Left lobe of liver (tissue), 2 donors: ENCODE results near the gene RGMA. TPM values are rescaled to one million over a fixed set of nuclear protein-coding genes. Genes with fewer than 3 reads are reported as not detected.
"Not testable (repeated sequence)": the region's sequence is repeated elsewhere in the genome, so short reads cannot be mapped to it uniquely, and the experiment has no call there.

Source experiments
- ATAC-seq: fragments of 200-7000 bp; cut with Tn5 transposase; one replicate; pipeline ENCODE4 v1.9.1; 2020; ENCODE audit warnings: mild to moderate bottlenecking, moderate library complexity
- DNase-seq: peaks from one replicate; pipeline ENCODE4 v3.0.0-alpha.2; 2020; ENCODE audit warnings: low spot score
- total RNA-seq: library from RNA; stranded (reverse); gene quantifications from one replicate; pipeline ENCODE4 v1.2.1, GENCODE V29; 2021
- donor health status: DM: no; HTN: no; CAD: no; lungs with moderate emphysema.
- donor health status: DM: no; HTN: yes; CAD: no.

Gene RGMA
- total RNA-seq, 1 donor from 2014 or later, result 0.33 TPM

- DNase-seq (no peak), ATAC-seq (no peak)
These were observed 21.3 kb downstream of the RGMA start for GRCh38 chr15:93067649-93068085.

DNA sequence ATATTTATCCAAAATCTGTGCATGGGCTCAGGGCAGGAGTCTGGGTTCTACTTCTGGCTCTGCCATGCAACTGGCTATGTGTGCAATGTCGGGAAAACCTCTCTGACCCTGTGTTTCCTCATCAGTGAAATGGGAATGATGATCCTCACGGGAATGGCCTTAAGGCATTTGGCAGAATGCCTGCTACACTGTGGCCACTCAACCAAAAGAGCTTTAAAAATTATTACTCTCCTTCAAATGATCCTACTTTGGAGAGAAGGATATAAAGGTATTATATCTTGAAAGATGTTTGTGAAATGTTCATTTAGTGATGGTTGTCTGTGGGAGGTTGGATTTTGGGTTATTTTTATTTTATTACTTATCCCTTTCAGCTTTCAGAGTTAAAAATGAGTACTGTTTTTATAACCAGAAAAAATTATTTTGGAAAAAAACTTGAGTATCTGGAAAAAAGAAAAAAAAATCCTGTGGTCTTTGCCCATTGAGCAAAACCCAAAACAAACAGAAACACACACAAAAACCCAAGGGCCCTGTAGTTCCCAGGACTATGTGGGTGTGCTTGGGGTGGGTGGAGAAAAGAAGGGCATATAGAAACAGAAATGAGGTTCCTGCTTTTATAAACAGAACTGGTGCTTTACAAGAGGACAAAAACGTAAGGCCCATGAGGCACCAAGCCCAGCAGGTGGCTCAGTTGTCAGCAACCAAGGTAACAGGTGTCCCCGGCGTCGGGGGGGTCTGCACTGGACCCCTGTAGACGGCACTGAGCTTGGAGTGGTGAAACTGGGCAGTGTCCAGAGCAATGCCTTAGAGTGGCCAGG is 22.0 kb downstream of the RGMA start:
- ATAC-seq, result no peak
- DNase-seq, result no peak

- DNase-seq, result no peak
These were observed 22.8 kb downstream of the RGMA start for GRCh38 chr15:93066224-93066681.

GRCh38 chr15:93065641-93066045 is 23.4 kb downstream of the RGMA start:
- no peak for ATAC-seq
- DNase-seq, result no peak

More at GRCh38 chr15:93066224-93066681, 22.8 kb downstream of the RGMA start:
- no peak for ATAC-seq

DNA sequence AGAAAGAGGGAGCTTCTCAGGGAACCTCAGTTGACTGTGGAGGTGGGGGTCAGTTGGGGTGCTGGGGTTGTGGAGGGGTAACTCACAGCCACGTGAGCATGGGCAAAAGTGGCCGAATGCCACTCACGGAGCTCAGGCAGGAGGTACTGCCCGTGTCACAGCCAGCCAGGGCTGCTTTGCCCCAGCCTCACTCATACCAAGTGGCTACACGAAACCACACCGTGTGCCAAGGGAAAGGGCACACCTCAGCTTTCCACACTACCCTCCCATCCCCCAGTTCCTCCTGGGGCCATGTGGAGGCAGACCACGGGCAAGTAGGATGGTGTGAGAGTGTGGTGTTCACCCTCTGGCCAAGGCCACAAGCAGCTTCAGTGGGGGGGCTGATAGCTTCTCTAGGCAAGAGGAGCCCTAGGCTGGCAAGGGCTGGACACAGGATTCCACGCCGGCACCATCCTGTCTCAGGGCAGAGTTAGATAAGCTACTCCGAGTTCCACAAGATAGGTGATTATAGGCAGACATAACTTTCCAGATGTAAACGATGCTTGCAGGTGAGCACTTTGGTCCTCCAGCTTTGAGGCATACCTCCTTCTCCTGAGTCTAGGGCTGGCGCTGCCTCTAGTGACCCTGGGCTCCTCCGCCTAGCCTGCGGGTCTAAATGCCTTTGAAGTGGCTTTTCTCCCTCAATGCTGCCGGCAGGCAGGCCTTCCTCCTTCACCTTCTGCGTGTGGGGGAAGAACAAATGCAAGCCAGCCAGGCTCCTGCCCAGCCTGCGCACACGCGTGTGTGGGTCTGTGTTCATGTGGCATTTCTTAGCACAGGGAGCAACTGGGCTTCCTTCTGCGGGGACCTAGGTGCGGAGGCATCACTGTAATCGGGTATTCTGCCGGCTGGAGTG is 25.0 kb downstream of the RGMA start:
- DNase-seq, result no peak
- ATAC-seq, result no peak

GRCh38 chr15:93063262-93063671 is 25.7 kb downstream of the RGMA start:
- ATAC-seq, result no peak
- DNase-seq, result no peak

GRCh38 chr15:93062628-93063261 is 26.3 kb downstream of the RGMA start:
- not testable (repeated sequence) for DNase-seq, ATAC-seq

DNA sequence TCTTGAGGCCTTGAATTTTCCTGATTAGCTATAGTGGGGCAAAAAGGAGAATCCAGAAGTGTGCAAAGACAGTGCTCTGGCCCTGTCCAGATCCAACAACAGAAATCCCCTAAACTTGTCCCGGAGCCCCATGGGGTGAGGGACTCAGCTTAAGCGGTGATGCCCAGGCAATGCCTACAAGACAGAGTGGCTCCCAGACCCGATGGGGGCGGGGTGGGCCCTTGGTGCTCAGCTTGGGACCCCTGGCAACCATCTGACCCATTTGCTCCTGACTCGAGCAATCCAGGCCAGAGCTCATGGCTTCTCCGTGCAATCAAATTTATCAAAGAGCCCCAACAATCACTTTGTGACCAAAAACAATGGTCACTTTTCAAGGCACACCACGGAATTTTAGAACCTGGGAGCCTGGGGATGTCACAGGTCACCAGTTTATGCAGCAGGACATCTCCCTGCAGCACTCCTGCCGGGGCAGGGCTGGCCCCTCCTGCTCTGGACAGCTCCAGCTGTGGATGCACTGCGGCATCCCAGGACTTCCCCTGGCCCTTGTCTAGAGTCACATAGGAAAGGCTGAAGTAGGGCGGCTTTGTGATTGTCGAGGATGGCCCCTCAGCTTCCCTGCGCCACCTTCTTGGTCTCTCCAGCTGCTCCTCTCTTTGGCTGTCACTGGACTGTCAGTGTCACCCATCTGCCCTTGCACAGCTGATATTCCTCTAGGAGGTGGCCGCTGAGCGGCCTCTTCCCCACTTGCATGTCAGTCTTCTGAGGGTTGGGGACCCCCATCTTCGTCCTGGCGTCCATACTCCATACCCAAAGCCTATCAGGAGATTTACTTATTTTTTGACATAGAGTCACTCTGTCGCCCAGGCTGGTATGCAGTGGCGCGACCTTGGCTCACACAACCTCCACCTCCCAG is 28.4 kb downstream of the RGMA start:
- DNase-seq (no peak), ATAC-seq (no peak)

DNA sequence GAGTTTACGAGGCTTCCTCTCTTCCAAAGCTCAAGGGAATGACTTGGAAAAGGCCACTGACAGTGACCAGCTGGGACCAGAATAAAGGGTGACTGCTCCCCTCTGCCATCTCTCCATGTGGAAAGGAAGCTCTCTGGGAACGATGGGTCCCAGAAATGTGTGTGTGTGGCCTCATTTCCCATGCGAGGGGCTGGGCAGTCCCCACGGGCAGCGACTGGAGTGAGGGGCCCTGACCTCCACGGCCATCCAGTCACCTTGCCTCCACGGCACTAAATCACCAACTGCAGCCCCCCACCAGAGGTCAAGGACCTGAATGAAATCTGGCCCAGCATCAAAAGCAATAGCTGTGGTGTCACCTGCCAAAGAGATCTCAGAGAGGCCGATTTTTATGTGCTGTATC is 29.6 kb downstream of the RGMA start:
- no peak for ATAC-seq
- no peak for DNase-seq

GRCh38 chr15:93058904-93059427 is 30.0 kb downstream of the RGMA start:
- DNase-seq (no peak), ATAC-seq (no peak)

DNA sequence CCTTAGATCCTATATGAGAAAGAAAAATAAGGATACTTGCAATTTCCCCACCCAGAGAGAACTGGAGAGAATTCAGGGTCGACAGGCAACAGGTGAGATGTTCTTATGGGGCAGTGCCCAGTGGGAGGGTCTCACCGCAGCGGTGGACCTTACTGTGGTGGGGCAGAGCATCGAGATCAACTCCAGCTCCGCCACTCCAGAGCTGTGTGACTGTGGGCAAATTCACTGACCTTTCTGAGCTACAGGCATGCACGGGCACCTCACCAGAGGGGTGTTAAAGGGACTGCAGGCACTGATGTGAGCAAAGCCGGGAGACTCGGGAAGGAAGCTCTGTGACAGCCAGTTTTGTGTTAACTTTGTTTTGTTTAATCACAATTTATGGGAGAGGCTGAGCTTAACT is 30.9 kb downstream of the RGMA start:
- ATAC-seq, result no peak

DNA sequence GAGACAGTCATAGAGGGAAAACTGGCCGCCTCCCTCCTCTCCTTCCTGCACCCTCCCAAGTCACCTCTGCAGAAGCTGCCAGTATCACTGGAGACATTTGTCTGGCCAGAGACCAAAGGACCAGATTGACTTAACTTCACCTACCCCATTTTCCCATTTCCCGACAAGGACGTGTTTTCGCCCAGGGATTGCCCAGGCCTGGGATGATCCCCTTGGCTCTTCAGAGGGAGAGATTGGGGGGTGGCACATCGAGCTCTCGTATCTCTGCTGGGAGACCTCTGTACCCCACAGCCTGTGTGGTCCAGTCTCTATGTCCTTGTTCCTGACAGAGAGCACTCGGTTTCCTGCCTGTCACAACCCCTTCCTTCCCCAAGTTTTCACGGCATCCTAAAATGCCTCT is 31.4 kb downstream of the RGMA start:
- ATAC-seq, result no peak
- DNase-seq, result no peak

More for the DNA sequence above, 30.9 kb downstream of the RGMA start:
- no peak for DNase-seq

GRCh38 chr15:93056836-93057235 is 32.2 kb downstream of the RGMA start:
- ATAC-seq, result no peak
- DNase-seq, result no peak

DNA sequence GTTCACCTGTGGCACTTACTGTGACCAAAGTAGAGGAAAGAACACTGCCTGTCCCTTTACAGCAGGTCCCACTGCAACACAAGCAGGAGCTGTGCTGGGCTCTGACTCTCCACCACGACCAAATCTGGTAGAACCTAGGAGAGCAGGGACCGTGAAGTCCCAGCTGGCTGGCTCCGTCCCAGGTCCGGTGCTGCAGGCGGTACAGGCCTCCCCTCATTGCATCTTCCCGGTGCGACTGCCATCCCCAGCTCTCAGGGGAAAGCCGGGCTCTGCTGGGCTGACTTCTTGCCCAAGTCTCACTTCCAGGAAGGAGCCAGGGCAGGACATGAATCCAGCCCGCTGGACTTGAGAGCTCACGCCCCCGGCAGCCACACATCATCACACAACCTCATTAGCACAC is 33.8 kb downstream of the RGMA start:
- no peak for ATAC-seq
- no peak for DNase-seq

DNA sequence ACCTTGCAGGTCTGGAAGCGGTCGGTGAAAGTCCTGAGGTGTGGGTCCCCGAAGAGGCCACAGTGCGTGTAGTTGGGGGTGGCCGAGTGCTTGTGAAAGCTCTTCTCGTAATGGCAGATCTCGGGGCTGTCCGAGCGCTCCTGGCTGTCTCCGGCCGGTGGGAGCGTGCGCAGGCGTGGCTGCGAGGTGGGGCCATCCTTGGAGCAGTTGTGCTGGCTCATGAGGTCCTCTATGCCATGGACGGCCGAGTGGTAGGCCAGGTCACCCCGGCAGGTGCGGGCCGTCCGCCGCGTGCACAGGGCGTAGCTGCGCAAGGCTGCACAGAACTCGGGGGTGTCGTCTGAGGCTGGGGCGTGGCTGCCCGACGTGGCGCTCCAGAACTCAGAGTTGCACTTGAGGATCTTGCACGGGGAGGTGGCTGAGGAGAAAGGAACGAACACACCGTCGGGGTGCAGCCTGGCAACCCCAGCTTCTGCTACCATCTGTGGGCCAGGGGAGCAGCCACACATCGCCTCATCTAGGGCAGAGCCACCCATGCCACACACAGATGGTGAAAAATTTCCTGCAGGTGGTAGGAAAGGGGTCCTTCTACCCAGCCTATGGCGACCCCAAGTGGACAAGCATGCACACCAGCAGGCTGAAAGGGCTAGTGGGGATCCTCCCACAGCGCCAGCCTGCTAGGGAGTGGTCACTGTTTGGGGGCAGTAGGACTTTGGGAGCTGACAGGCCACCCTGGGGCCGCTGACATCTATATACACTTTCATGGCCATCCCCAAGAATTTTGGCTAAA is 36.7 kb downstream of the RGMA start:
- ATAC-seq (no peak), DNase-seq (no peak)

GRCh38 chr15:93051236-93052089 is 37.5 kb downstream of the RGMA start:
- ATAC-seq, result no peak
- DNase-seq, result no peak

DNA sequence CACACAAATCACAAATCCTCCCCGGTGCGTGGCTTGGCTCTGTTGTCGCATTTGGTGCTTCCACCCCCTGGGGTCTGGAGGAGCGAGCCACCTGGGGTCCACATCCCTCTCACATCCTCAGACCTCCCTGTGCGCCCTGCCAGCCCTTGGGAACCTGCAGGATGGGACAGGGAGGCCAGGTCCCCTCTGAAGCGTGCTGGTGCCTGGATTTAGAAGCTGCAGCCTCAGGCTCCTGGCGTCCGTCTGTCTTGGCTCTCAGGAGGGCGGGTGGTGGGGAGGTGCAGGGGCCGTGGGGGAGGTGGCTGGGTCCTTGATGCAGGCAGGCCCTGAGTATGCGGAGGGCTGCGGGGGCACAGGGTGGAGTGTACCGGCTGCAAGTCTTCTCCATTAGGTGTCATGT is 38.4 kb downstream of the RGMA start:
- DNase-seq (no peak), ATAC-seq (no peak)

- ATAC-seq (peak; percentile 11), DNase-seq (no peak)
These were observed 39.0 kb downstream of the RGMA start for GRCh38 chr15:93049914-93050578.
